NCI-H2227 (cell line): ENCODE measurements around the gene CCNT1.
"Not testable (repeated sequence)": the region's sequence is repeated elsewhere in the genome, so short reads cannot be mapped to it uniquely, and the experiment has no call there.

ENCODE experiments used
- DNase-seq: peaks from one replicate; lab custom pipeline; 2025; ENCODE audit not compliant: unreplicated experiment; lab: John Stamatoyannopoulos, UW

CCNT1 gene

GRCh38 chr12:48641752-48642555 lies 74.6 kb downstream of the CCNT1 start:
- not testable (repeated sequence) for DNase-seq

DNA sequence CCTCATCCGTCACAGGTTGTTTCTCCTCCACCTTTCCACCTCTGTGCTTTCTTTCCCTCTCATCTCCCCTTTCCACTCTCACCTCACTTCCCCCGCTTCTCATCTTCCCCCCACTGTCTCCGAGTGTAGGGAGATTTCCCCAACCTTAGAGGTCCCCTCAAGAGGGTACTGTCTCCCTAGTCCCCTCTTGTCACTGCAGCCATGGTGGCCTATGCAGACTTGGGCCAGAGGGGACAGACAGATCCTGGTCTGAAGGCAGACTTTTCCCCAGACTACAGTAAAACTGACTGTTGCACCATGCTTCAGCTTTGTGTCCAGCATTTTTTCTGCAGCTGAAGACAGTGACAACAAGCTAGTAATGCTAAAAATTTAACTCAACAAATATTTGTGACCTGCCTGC lies 75.7 kb downstream of the CCNT1 start:
- no peak for DNase-seq

DNA sequence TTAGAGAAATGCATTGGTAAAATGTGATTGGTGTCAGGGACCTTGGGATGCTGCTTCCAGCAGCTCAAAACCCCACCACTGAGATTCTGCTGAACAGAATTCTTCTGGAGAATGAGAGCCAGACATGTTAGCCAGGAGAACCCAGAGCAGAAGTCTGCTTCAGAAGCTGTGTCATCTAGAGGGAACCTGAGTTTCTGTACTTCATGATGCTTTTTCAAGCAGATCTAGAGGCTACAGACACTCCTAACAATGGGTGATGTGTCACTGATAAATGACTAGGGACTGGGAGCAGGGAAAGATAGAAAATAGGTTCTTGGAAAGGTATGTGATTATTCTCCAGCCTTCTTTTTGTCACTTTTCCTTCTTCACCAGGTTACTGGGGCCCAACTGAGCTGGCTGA lies 76.1 kb downstream of the CCNT1 start:
- no peak for DNase-seq
